K562 (cell line): ENCODE measurements around the gene FFAR4. TPM values are rescaled to one million over a fixed set of nuclear protein-coding genes. Genes with fewer than 3 reads are reported as not detected.

Experiments
- ATAC-seq: fragments of 200-7000 bp; cut with Tn5 transposase; 3 replicates; pipeline ENCODE4 v1.9.1; 2020; ENCODE audit warnings: moderate library complexity
- BruUV-seq: library from RNA; stranded (reverse); fragments of 400-500 nt; replicated peaks from 2 replicates; lab custom pipeline; 2021; lab: Mats Ljungman, UMichigan
- CTCF ChIA-PET: fragments of 300-600 bp; formaldehyde crosslinking; extraction: SDS; loops from one replicate; lab custom pipeline; 2021; ENCODE audit warnings: low intra/inter-chr PET ratio; lab: Yijun Ruan, JAX
- POLR2A ChIA-PET: fragments of 300-600, 350-650 bp; sonication (Branson Sonifier 250); formaldehyde crosslinking; extraction: SDS; loops from one replicate; lab custom pipeline; 2021; ENCODE audit warnings: antibody characterized with exemption, inconsistent platforms; lab: Yijun Ruan, JAX
- DNase-seq, 4 experiments: peaks; one replicate each; pipeline versions ENCODE4 v3.0.0 to v3.0.0-alpha.2; 2011 to 2018; ENCODE audit warnings: low spot score in 3 of 4, mixed read lengths in 3 of 4; ENCODE audit errors: extremely low read depth in 1 of 4
- FAIRE-seq: peaks from 2 replicates; lab custom pipeline; 2011; peaks lifted over from hg19 to GRCh38; lab: Jason Lieb, UNC
- H2AFZ ChIP-seq: 2 replicates; pipeline ENCODE4 v1.6.0; 2011; ENCODE audit warnings: low read depth, low read length, control low read depth, inconsistent platforms
- H3K27ac ChIP-seq: fragments of 200-600 bp; 3 replicates; pipeline ENCODE4 v1.8.0; 2011; ENCODE audit warnings: low read depth, mild to moderate bottlenecking, control low read depth, inconsistent platforms, low read length, moderate library complexity, mixed read lengths; ENCODE audit errors: extremely low read depth
- H3K27me3 ChIP-seq, 2 experiments: fragments of 300-600 bp in 1 of 2; 2 replicates in 1 of 2; 3 replicates in 1 of 2; pipeline versions ENCODE4 v1.6.0 to v1.8.0; 2011; ENCODE audit warnings: inconsistent platforms in 2 of 2, low read length in 2 of 2, mild to moderate bottlenecking in 1 of 2, mixed read lengths in 1 of 2, moderate library complexity in 1 of 2; ENCODE audit not compliant: control insufficient read depth in 2 of 2, insufficient read depth in 2 of 2
- H3K36me3 ChIP-seq: fragments of 300-600 bp; 3 replicates; pipeline ENCODE4 v1.8.0; 2011; ENCODE audit warnings: mild to moderate bottlenecking, low read length, inconsistent platforms; ENCODE audit not compliant: control insufficient read depth, insufficient read depth
- H3K4me1 ChIP-seq, 2 experiments: fragments of 200-600 bp in 1 of 2; replicated peaks in 1 of 2; 2 replicates in 1 of 2; 3 replicates in 1 of 2; pipeline versions ENCODE4 v1.5.1 to v1.8.0; 2011; ENCODE audit warnings: inconsistent platforms in 2 of 2, low read length in 2 of 2, mild to moderate bottlenecking in 1 of 2, mixed read lengths in 1 of 2, moderate library complexity in 1 of 2; ENCODE audit not compliant: control insufficient read depth in 2 of 2, insufficient read depth in 2 of 2
- H3K4me2 ChIP-seq: 2 replicates; pipeline ENCODE4 v1.6.1; 2011; ENCODE audit warnings: low read length, control low read depth, inconsistent platforms, mixed read lengths; ENCODE audit not compliant: insufficient read depth
- H3K4me3 ChIP-seq: fragments of 200-600 bp; sonication (generic), shearing (Covaris generic); 2 replicates; pipeline ENCODE4 v1.5.1; 2016; ENCODE audit warnings: control low read depth, inconsistent platforms
- H3K79me2 ChIP-seq: fragments of 200-600 bp; 3 replicates; pipeline ENCODE4 v1.8.0; 2011; ENCODE audit warnings: low read length, inconsistent platforms; ENCODE audit not compliant: control insufficient read depth, insufficient read depth
- H3K9ac ChIP-seq, 2 experiments: 2 replicates each; pipeline versions ENCODE4 v1.6.0 to v1.6.1; 2011; ENCODE audit warnings: low read depth in 2 of 2, low read length in 2 of 2, control low read depth in 1 of 2, inconsistent platforms in 1 of 2, mild to moderate bottlenecking in 1 of 2, mixed read lengths in 1 of 2; ENCODE audit not compliant: insufficient read depth in 1 of 2
- H3K9me1 ChIP-seq: one replicate; pipeline ENCODE4 v1.6.0; 2011; ENCODE audit warnings: inconsistent platforms, mild to moderate bottlenecking, low read length, moderate library complexity; ENCODE audit not compliant: control insufficient read depth, insufficient read depth
- H3K9me3 ChIP-seq: replicated peaks from 2 replicates; pipeline ENCODE4 v1.5.1; 2011; ENCODE audit warnings: low read depth, low read length, inconsistent platforms; ENCODE audit not compliant: control insufficient read depth, insufficient read depth
- H4K20me1 ChIP-seq: replicated peaks from 2 replicates; pipeline ENCODE4 v1.6.1; 2011; ENCODE audit warnings: low read length, inconsistent platforms, mixed read lengths; ENCODE audit not compliant: control insufficient read depth, insufficient read depth
- ARID3A ChIP-seq: IDR thresholded peaks from 2 replicates; pipeline ENCODE4 v1.6.1; 2012; ENCODE audit warnings: low read depth, low read length, improper control_type of control experiment, borderline replicate concordance
- KDM1A ChIP-seq, 2 experiments: fragments of 450-650 bp; IDR thresholded peaks; 2 replicates each; pipeline ENCODE4 v1.6.1; 2016; ENCODE audit warnings: mild to moderate bottlenecking in 2 of 2
- NFXL1 ChIP-seq: fragments of 450-650 bp; formaldehyde crosslinking; IDR thresholded peaks from 2 replicates; pipeline ENCODE4 v1.4.0; 2021; ENCODE audit warnings: mild to moderate bottlenecking
- PHTF2 ChIP-seq: fragments of 250-450 bp; sonication (Bioruptor Pico); IDR thresholded peaks from 2 replicates; pipeline ENCODE4 v1.5.0; 2021; ENCODE audit warnings: mild to moderate bottlenecking
- POLR2G ChIP-seq: fragments of 200-400 bp; formaldehyde crosslinking; IDR thresholded peaks from 2 replicates; pipeline ENCODE4 v1.6.1; 2017; ENCODE audit warnings: low read depth, mild to moderate bottlenecking, antibody characterized with exemption, low read length, moderate library complexity
- SFPQ ChIP-seq: fragments of 200-400 bp; formaldehyde crosslinking; IDR thresholded peaks from 2 replicates; pipeline ENCODE4 v1.6.1; 2017; ENCODE audit warnings: mild to moderate bottlenecking, low read depth, low read length, moderate library complexity
- SMARCE1 ChIP-seq: fragments of 450-650 bp; IDR thresholded peaks from 2 replicates; pipeline ENCODE4 v1.7.1; 2016; ENCODE audit warnings: mild to moderate bottlenecking
- STAT5B ChIP-seq: fragments of 250-450 bp; sonication (Bioruptor Pico); IDR thresholded peaks from 2 replicates; pipeline ENCODE4 v1.8.0; 2021; ENCODE audit warnings: mild to moderate bottlenecking, inconsistent platforms
- TEAD4 ChIP-seq, 2 experiments: sonication (generic) in 1 of 2; formaldehyde crosslinking in 1 of 2; IDR thresholded peaks; 2 replicates each; pipeline versions ENCODE4 v1.6.1 to v1.8.0; 2012 to 2022; ENCODE audit warnings: borderline replicate concordance in 1 of 2, inconsistent platforms in 1 of 2, low read length in 1 of 2, mild to moderate bottlenecking in 1 of 2, missing genetic modification reagents in 1 of 2
- UBTF ChIP-seq, 2 experiments: IDR thresholded peaks; 2 replicates each; pipeline ENCODE4 v1.6.1; 2012; ENCODE audit warnings: improper control_type of control experiment in 2 of 2, low read depth in 2 of 2, low read length in 2 of 2, borderline replicate concordance in 1 of 2
- ZBTB9 ChIP-seq: fragments of 450-650 bp; formaldehyde crosslinking; IDR thresholded peaks from 2 replicates; pipeline ENCODE4 v1.4.0; 2020; ENCODE audit warnings: mild to moderate bottlenecking, moderate library complexity
- ZKSCAN8 ChIP-seq: fragments of 200-800 bp; sonication (Bioruptor generic); IDR thresholded peaks from 2 replicates; pipeline ENCODE4 v1.6.1; 2016; ENCODE audit warnings: missing genetic modification characterization, missing compliant biosample characterization
- ZNF766 ChIP-seq: fragments of 200-800 bp; sonication (Bioruptor generic); conservative IDR thresholded peaks from 2 replicates; pipeline ENCODE4 v1.6.1; 2016; ENCODE audit warnings: missing genetic modification characterization, missing compliant biosample characterization
- WGBS: fragments of 100-300 bp; shearing (Covaris generic); methylation state at CpG from one replicate; pipeline ENCODE4 v1.1.6; 2016; ENCODE audit warnings: low coverage, mixed read lengths; ENCODE audit not compliant: insufficient coverage; ENCODE audit errors: missing lambda C conversion rate; 5-methylcytosine and 5-hydroxymethylcytosine counted together
- in situ Hi-C: fragments of 300-500 bp; cut with MboI; formaldehyde crosslinking; loops from 4 replicates; pipeline ENCODE4 v1.15.0; 2018; ENCODE audit warnings: inconsistent platforms, mixed read lengths
- intact Hi-C: fragments of 100-400 bp; cut with micrococcal nuclease; formaldehyde crosslinking; loops from 2 replicates; pipeline ENCODE4 v1.14.2; 2022
- polyA plus RNA-seq, 8 experiments: library from polyadenylated mRNA; depleted of rRNA in 4 of 8; stranded (reverse) in 5 of 8; unstranded in 3 of 8; fragments of >200 nt; fragmentation: Nextera tagmentation in 2 of 8; fragmentation: Illumina TruSeq in 1 of 8; extraction: Ambion mirVana in 2 of 8; extraction: Trizol in 1 of 8; gene quantifications; 2 replicates each; pipeline versions ENCODE4 v1.2.1 to v1.2.3, GENCODE V29; 2011 to 2014; ENCODE audit warnings: inconsistent platforms in 1 of 8, missing spikeins in 1 of 8
- total RNA-seq, 7 experiments: library from RNA; depleted of rRNA in 6 of 7; stranded (reverse); fragments of >200 nt in 6 of 7; fragmentation: Illumina TruSeq in 2 of 7; extraction: Trizol in 2 of 7; gene quantifications; 2 replicates each; pipeline versions ENCODE4 v1.2.1 to v1.2.3, GENCODE V29; 2011 to 2021; ENCODE audit warnings: low replicate concordance in 1 of 7

Gene FFAR4
- total and polyA plus RNA-seq, 9 of the 15 experiments (the other 6 are each of a cell fraction or from before 2014, with no cell fraction given), result not detected

- WGBS, result 4% methylated on average over 21 of the region's 21 CpGs
- H3K27me3 ChIP-seq, result peaks cover 7 to 45% of the 10 kb centered on the region in 2 experiments; a peak in 4 of 5 replicates
- POLR2A ChIA-PET, result interaction anchor here (0.9 kb wide), 1 partner anchor 13 kb away, joined by 4 read pairs; no protein-coding TSS in a partner anchor
- H3K9me3 ChIP-seq, result no peaks in the 10 kb centered on the region
- no peak overlapping the region for H2AFZ ChIP-seq
- TF ChIP-seq POLR2G (no peak), ZNF766 (CRISPR knock-in tag) (no peak), ZBTB9 (CRISPR knock-in tag) (no peak), SFPQ (no peak), KDM1A (IDR thresholded peaks at IDR 0.05) (no peak), PHTF2 (no peak), TEAD4 (IDR thresholded peaks at IDR 0.05; ENCODE audit: low read length) (no peak), TEAD4 (CRISPR knock-in tag; IDR thresholded peaks at IDR 0.05; ENCODE audit: borderline replicate concordance) (no peak), ARID3A (no peak), ZKSCAN8 (no peak), NFXL1 (CRISPR knock-in tag) (no peak), STAT5B (CRISPR knock-in tag) (no peak), SMARCE1 (no peak), UBTF (IDR thresholded peaks at IDR 0.05; ENCODE audit: borderline replicate concordance in 1 of 2, low read depth in 2 of 2, low read length in 2 of 2) (no peak)
- CTCF ChIA-PET, result no interaction called here
- FAIRE-seq (no peak), DNase-seq (no peak), ATAC-seq (no peak)
- H3K4me1 ChIP-seq, result peaks cover 0 to 7% of the 10 kb centered on the region in 2 experiments; a peak in 2 of 5 replicates
- H3K27ac ChIP-seq, result no peak overlapping the region
- no peaks in the 10 kb centered on the region for H4K20me1 ChIP-seq
- H3K4me3 ChIP-seq, result no peak overlapping the region
- no TSS peak for BruUV-seq
- intact Hi-C loops (no loop called here), in situ Hi-C loops (no loop called here)
- H3K79me2 ChIP-seq, result no peaks in the 10 kb centered on the region
- H3K9ac ChIP-seq, result no peak overlapping the region
- no peaks in the 10 kb centered on the region for H3K9me1 ChIP-seq
- no peak overlapping the region for H3K4me2 ChIP-seq
- no peaks in the 10 kb centered on the region for H3K36me3 ChIP-seq
Observed at GRCh38 chr10:93568105-93568390, 1.6 kb downstream of the FFAR4 start.
